ENCODE measurements around the gene LOXHD1.

Gene LOXHD1

GRCh38 chr18:46436621-46437020 lies 220.4 kb downstream of the LOXHD1 start:
- Histone ChIP-seq H3K27ac (ENCODE audit: extremely low read depth, low read depth, low read length) (no peak overlapping the region), H3K36me3 (ENCODE audit: control insufficient read depth in 2 of 2, insufficient read depth in 1 of 2, low read length in 2 of 2) (no peaks in the 10 kb centered on the region; a peak in 1 of 3 replicates), H3K4me1 (ENCODE audit: control insufficient read depth, insufficient read depth, low read length) (no peaks in the 10 kb centered on the region), H3K9me3 (ENCODE audit: control insufficient read depth, insufficient read depth, low read depth, low read length) (no peaks in the 10 kb centered on the region), H3K4me3 (ENCODE audit: low read depth, low read length) (no peak overlapping the region)
- ChIA-PET CTCF (no interaction called here), POLR2A (interaction anchor here (0.6 kb wide), 1 partner anchor 743 kb away, joined by 3 read pairs; no protein-coding TSS in a partner anchor)
- TF ChIP-seq ZBTB49 (tag by site-specific recombination; IDR thresholded peaks at IDR 0.05; ENCODE audit: low read depth) (no peak), ZNF610 (tag by site-specific recombination; IDR thresholded peaks at IDR 0.05; ENCODE audit: borderline replicate concordance) (no peak), ZNF791 (tag by site-specific recombination; IDR thresholded peaks at IDR 0.05) (no peak), ZBTB11 (tag by site-specific recombination; conservative IDR thresholded peaks at IDR 0.05; ENCODE audit: low read depth) (no peak), SETDB1 (IDR thresholded peaks at IDR 0.05; ENCODE audit: insufficient read length, low read length) (no peak), IKZF3 (tag by site-specific recombination; IDR thresholded peaks at IDR 0.05) (no peak), ZNF266 (tag by site-specific recombination; IDR thresholded peaks at IDR 0.05; ENCODE audit: low read depth) (no peak), ZNF16 (tag by site-specific recombination; IDR thresholded peaks at IDR 0.05; ENCODE audit: low read depth) (no peak), ELK4 (IDR thresholded peaks at IDR 0.05; ENCODE audit: borderline replicate concordance, low read depth, low read length) (no peak), ZSCAN16 (tag by site-specific recombination; IDR thresholded peaks at IDR 0.05) (no peak), ZNF639 (tag by site-specific recombination; IDR thresholded peaks at IDR 0.05) (no peak), ZNF350 (tag by site-specific recombination; IDR thresholded peaks at IDR 0.05) (no peak), ZNF544 (tag by site-specific recombination; IDR thresholded peaks at IDR 0.05) (no peak), ZNF433 (tag by site-specific recombination; IDR thresholded peaks at IDR 0.05; ENCODE audit: low read depth) (no peak), ZSCAN18 (tag by site-specific recombination; IDR thresholded peaks at IDR 0.05) (no peak)

GRCh38 chr18:46435031-46435430 lies 222.0 kb downstream of the LOXHD1 start:
- Histone ChIP-seq H3K9me3 (ENCODE audit: control insufficient read depth, insufficient read depth, low read depth, low read length) (no peaks in the 10 kb centered on the region), H3K4me1 (ENCODE audit: control insufficient read depth, insufficient read depth, low read length) (no peaks in the 10 kb centered on the region), H3K27ac (ENCODE audit: extremely low read depth, low read depth, low read length) (no peak overlapping the region), H3K4me3 (ENCODE audit: low read depth, low read length) (no peak overlapping the region), H3K36me3 (ENCODE audit: control insufficient read depth in 2 of 2, insufficient read depth in 1 of 2, low read length in 2 of 2) (no peaks in the 10 kb centered on the region; a peak in 1 of 3 replicates)
- ChIA-PET CTCF (no interaction called here), POLR2A (no interaction called here)
- TF ChIP-seq ZNF239 (tag by site-specific recombination; IDR thresholded peaks at IDR 0.05) (no peak), ZBTB1 (tag by site-specific recombination; IDR thresholded peaks at IDR 0.05) (no peak), KLF1 (tag by site-specific recombination; IDR thresholded peaks at IDR 0.05) (no peak), ZNF426 (tag by site-specific recombination; IDR thresholded peaks at IDR 0.05) (no peak), SETDB1 (IDR thresholded peaks at IDR 0.05; ENCODE audit: insufficient read length, low read length) (no peak)

Data from HEK293 (cell line).